Testis (tissue), 3 donors: ENCODE measurements around the gene MSI2. TPM values are rescaled to one million over a fixed set of nuclear protein-coding genes. Genes with fewer than 3 reads are reported as not detected.

Experiments used
- DNase-seq: peaks from one replicate; pipeline ENCODE4 v3.0.0-alpha.2; 2019
- H3K27ac ChIP-seq, 2 donors: fragments of 200-600 bp; sonication (generic); one replicate each; pipeline ENCODE4 v1.5.1; 2019
- H3K27me3 ChIP-seq: fragments of 200-600 bp; sonication (generic); one replicate; pipeline ENCODE4 v1.5.1; 2019
- H3K36me3 ChIP-seq: fragments of 200-600 bp; sonication (generic); one replicate; pipeline ENCODE4 v1.5.1; 2017; ENCODE audit warnings: low read depth; ENCODE audit errors: missing control alignments
- H3K4me1 ChIP-seq: fragments of 200-600 bp; sonication (generic); one replicate; pipeline ENCODE4 v1.5.1; 2019
- H3K4me3 ChIP-seq, 2 donors: fragments of 200-600 bp; sonication (generic); one replicate each; pipeline ENCODE4 v1.5.1; 2017 to 2019
- H3K9me3 ChIP-seq: fragments of 200-600 bp; sonication (generic); one replicate; pipeline ENCODE4 v1.5.1; 2017
- POLR2A ChIP-seq: fragments of 450-650 bp; IDR thresholded peaks from one replicate; pipeline ENCODE4 v1.6.1; 2017; ENCODE audit warnings: antibody characterized with exemption, mild to moderate bottlenecking, moderate library complexity
- WGBS, 2 donors: methylation state at CpG; one replicate each; pipeline ENCODE4 v1.1.5; 2018; 5-methylcytosine and 5-hydroxymethylcytosine counted together
- intact Hi-C: fragments of 100-400 bp; cut with DNase I; formaldehyde crosslinking; loops from one replicate; pipeline ENCODE4 v1.15.1; 2023; ENCODE audit warnings: low total_unique reads
- polyA plus RNA-seq: library from polyadenylated mRNA; stranded (reverse); fragments of 350-450 nt; fragmentation: Illumina TruSeq; extraction: RNeasy Lipid Tissue Mini Kit (QIAGEN cat#74804); gene quantifications from one replicate; pipeline ENCODE4 v1.2.3, GENCODE V29; 2014; ENCODE audit warnings: low read depth, low replicate concordance; ENCODE audit not compliant: insufficient read depth
- total RNA-seq, 2 donors: library from RNA; depleted of rRNA; stranded (reverse); fragments of >200 nt; gene quantifications; one replicate each; pipeline ENCODE4 v1.2.3, GENCODE V29; 2016
- TF ChIP-seq, protein P1 (sequence below), 3 experiments: fragments of 450-650 bp in 2 of 3; fragments of 200-600 bp in 1 of 3; sonication (generic) in 1 of 3; IDR thresholded peaks; one replicate each; pipeline ENCODE4 v1.5.1; 2016 to 2019; ENCODE audit warnings: antibody characterized with exemption in 3 of 3, mild to moderate bottlenecking in 2 of 3, moderate library complexity in 1 of 3

Gene MSI2
- total and polyA plus RNA-seq, 3 donors from 2014 or later, result 46.5 to 106 (median 76.6) TPM

DNA sequence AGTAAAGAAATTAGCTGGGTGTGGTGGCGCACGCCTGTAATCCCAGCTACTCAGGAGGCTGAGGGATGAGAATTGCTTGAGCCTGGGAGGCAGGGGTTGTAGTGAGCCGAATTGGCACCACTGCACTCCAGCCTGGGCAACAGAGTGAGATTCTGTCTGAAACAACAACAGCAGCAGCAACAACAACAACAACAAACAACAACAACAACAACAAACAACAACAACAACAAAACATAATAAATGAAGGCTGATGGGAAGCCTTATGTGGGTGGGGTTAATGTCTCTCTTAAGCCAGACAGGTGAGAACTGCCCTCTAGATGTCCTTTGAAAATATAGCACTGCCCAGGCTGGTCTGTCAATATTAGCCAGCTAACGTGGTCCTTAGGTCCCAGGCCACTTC lies 107.3 kb downstream of the MSI2 start:
- no peak for DNase-seq
- H3K27me3 ChIP-seq, result no peaks in the 10 kb centered on the region
- no peaks in the 10 kb centered on the region for H3K36me3 ChIP-seq
- 90 to 96% methylated on average over 4 of the region's 4 CpGs for WGBS, 2 donors
- H3K4me1 ChIP-seq, result peaks cover 30% of the 10 kb centered on the region
- no peak for TF ChIP-seq POLR2A
- TF ChIP-seq, protein P1, sequence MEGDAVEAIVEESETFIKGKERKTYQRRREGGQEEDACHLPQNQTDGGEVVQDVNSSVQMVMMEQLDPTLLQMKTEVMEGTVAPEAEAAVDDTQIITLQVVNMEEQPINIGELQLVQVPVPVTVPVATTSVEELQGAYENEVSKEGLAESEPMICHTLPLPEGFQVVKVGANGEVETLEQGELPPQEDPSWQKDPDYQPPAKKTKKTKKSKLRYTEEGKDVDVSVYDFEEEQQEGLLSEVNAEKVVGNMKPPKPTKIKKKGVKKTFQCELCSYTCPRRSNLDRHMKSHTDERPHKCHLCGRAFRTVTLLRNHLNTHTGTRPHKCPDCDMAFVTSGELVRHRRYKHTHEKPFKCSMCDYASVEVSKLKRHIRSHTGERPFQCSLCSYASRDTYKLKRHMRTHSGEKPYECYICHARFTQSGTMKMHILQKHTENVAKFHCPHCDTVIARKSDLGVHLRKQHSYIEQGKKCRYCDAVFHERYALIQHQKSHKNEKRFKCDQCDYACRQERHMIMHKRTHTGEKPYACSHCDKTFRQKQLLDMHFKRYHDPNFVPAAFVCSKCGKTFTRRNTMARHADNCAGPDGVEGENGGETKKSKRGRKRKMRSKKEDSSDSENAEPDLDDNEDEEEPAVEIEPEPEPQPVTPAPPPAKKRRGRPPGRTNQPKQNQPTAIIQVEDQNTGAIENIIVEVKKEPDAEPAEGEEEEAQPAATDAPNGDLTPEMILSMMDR (IDR thresholded peaks at IDR 0.05), result no peak
- no peaks in the 10 kb centered on the region for H3K9me3 ChIP-seq
- no peak overlapping the region for H3K4me3 ChIP-seq
- intact Hi-C loops, result no loop called here
- H3K27ac ChIP-seq, result no peak overlapping the region

DNA sequence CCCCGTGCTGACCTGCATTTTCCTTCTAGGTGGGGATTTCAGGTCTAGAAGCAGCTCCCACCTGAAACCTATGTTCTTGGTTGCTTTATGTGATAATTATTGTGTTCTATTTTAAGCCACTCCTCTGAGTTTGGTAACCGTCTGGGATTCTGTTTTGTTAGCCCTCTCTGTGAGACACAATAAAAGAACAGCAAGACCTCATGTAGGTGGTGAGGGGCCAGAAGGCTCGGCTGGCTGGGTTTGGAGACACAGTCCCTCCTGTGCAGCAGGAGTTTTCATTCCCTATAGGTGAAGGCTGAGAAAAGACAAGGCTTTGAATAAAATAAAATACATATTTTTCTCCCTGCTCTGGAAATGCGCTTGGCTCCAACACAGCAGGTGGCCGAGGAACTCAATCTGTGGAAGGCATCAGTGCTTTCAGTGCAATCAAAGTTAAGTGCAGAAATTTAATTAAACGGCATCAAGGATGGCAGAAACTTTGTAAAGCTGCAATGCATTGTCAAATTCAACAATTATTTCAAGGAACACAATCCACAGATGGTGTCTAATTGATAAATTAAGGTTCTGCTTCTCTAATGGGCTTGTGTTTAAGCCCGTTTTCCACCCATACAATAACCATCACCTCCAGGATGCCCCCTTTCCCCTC lies 107.8 kb downstream of the MSI2 start:
- DNase-seq, result no peak
- Histone ChIP-seq H3K4me3 (no peak overlapping the region), H3K4me1 (peaks cover 30% of the 10 kb centered on the region), H3K27me3 (no peaks in the 10 kb centered on the region), H3K27ac (no peak overlapping the region), H3K36me3 (no peaks in the 10 kb centered on the region), H3K9me3 (no peaks in the 10 kb centered on the region)
- intact Hi-C loops, result no loop called here
- WGBS, 2 donors, result 65 to 73% methylated on average over 7 of the region's 7 CpGs
- no peak for TF ChIP-seq POLR2A

DNA sequence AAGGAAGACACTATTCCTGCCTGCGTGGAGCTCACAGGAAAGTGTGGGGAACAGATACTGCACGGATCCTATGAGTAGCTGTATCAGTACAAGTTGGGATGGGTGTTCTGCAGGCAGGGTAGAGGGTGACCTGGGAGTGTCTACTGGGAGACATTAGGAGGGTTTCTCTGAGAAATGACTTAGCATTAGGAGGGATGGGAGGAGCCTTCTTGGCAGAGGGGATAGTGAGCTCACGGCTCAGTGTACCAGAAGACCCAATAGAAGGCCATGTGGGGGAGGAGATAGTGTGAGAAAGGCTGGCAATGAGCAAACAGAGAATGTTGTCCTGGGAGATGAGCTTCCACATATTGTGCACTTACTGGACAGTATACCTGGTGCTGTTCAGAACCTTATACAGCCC lies 109.1 kb downstream of the MSI2 start:
- intact Hi-C loops, result no loop called here
- DNase-seq, result peak; percentile 72
- peaks cover 30% of the 10 kb centered on the region for H3K4me1 ChIP-seq
- TF ChIP-seq POLR2A, result no peak
- TF ChIP-seq, protein P1 (IDR thresholded peaks at IDR 0.05), result no peak
- H3K27ac ChIP-seq, result no peak overlapping the region
- WGBS, 2 donors, result 40 to 48% methylated on average over 3 of the region's 3 CpGs
- H3K27me3 ChIP-seq, result no peaks in the 10 kb centered on the region
- H3K9me3 ChIP-seq, result no peaks in the 10 kb centered on the region
- no peaks in the 10 kb centered on the region for H3K36me3 ChIP-seq
- no peak overlapping the region for H3K4me3 ChIP-seq

DNA sequence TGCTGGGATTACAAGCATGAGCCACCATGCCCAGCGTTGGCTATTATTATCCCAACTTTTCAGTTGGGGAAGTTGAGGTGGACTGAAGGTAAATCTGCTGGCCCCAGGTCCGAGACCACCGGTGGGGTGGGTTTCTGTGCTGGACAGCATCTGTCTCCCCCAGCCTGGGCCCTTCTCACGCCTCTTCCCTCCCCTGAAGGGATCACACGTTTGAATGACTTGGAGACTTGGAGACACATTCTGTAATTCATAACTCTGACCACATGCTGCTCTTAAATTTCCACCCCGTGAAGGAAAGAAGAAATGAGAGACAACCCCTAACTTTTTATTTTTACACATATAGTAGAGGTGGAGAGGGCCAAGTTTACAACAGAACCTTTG lies 109.8 kb downstream of the MSI2 start:
- Histone ChIP-seq H3K27me3 (no peaks in the 10 kb centered on the region), H3K4me1 (peaks cover 30% of the 10 kb centered on the region), H3K27ac (no peak overlapping the region), H3K9me3 (no peaks in the 10 kb centered on the region), H3K4me3 (no peak overlapping the region), H3K36me3 (no peaks in the 10 kb centered on the region)
- intact Hi-C loops, result no loop called here
- WGBS, 2 donors, result 68 to 86% methylated on average over 6 of the region's 6 CpGs
- no peak for TF ChIP-seq POLR2A
- TF ChIP-seq, protein P1 (IDR thresholded peaks at IDR 0.05), result no peak
- DNase-seq, result no peak

DNA sequence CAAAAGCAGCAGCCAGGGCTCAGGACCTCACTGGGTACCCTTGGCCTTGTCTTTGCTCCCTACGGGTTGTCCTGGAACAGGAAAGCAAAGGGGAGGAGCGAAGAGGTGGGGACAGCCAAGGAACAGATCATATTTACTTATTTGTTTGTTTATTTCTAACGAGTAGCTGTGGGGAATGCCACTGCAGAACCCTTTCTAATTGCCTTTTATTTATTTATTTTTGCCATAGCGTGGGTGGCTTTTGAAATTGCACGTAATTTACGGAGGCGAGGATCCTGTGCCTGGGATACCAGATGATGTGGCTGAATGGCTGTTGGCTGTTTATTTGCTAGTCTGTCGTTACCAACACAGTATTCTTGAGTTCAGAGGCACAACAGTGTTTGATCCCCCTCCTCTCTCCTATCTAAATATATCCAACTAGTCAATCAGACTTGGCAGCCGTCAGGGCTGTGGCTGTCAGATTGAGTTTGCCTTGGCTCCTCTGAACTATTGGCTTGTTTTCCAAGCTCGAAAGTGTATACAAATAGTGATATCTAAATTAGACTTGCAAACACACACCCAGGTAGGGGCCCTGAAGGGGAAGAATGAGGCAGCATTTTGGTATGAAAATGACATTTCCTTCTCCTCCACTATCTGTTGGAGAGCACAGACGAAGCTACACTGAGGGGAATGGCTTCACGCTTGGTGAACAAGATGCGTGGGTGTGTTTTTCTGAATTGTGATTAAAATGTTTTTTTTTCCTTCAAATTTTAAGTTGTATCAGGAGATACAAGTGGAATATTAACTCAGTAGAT lies 110.4 kb downstream of the MSI2 start:
- no peaks in the 10 kb centered on the region for H3K27me3 ChIP-seq
- peak overlapping the region in 1 of 2 donors; percentile 14 for H3K27ac ChIP-seq
- peaks cover 30% of the 10 kb centered on the region for H3K4me1 ChIP-seq
- 46 to 60% methylated on average over 13 of the region's 13 CpGs for WGBS, 2 donors
- H3K9me3 ChIP-seq, result no peaks in the 10 kb centered on the region
- intact Hi-C loops, result no loop called here
- H3K36me3 ChIP-seq, result no peaks in the 10 kb centered on the region
- DNase-seq, result peak; percentile 32
- H3K4me3 ChIP-seq, result no peak overlapping the region
- no peak for TF ChIP-seq POLR2A
- TF ChIP-seq, protein P1 (IDR thresholded peaks at IDR 0.05), result no peak
